SK-N-SH treated with all-trans-retinoic acid at 6 μM for 48 hours (cell line): ENCODE results near the gene LSM10.

Experiments used
- ATAC-seq: fragments of 200-7000 bp; cut with Tn5 transposase; 3 replicates; pipeline ENCODE4 v1.9.1; 2020; ENCODE audit warnings: mild to moderate bottlenecking, moderate library complexity
- ARNTL ChIP-seq: fragments of 450-650 bp; formaldehyde crosslinking; IDR thresholded peaks from 2 replicates; pipeline ENCODE4 v1.5.0; 2020; ENCODE audit warnings: low read depth, mild to moderate bottlenecking, moderate library complexity, borderline replicate concordance
- CSDC2 ChIP-seq: fragments of 250-450 bp; sonication (Bioruptor Pico); IDR thresholded peaks from 2 replicates; pipeline ENCODE4 v1.5.0; 2020; ENCODE audit warnings: mild to moderate bottlenecking, moderate library complexity
- ESRRG ChIP-seq: fragments of 250-450 bp; sonication (Bioruptor Pico); IDR thresholded peaks from 2 replicates; pipeline ENCODE4 v1.6.1; 2021; ENCODE audit warnings: mild to moderate bottlenecking
- GLIS3 ChIP-seq: fragments of 250-450 bp; sonication (Bioruptor Pico); IDR thresholded peaks from 2 replicates; pipeline ENCODE4 v1.5.0; 2020; ENCODE audit warnings: mild to moderate bottlenecking, moderate library complexity
- ISL1 ChIP-seq: fragments of 250-450 bp; sonication (Bioruptor Pico); IDR thresholded peaks from 2 replicates; pipeline ENCODE4 v2.1.2; 2022; ENCODE audit warnings: mild to moderate bottlenecking, moderate library complexity
- OSR1 ChIP-seq: fragments of 250-450 bp; sonication (Bioruptor Pico); IDR thresholded peaks from 2 replicates; pipeline ENCODE4 v1.8.0; 2022; ENCODE audit warnings: moderate library complexity, mild to moderate bottlenecking, inconsistent platforms
- PPARA ChIP-seq: fragments of 250-450 bp; sonication (Bioruptor Pico); IDR thresholded peaks from 2 replicates; pipeline ENCODE4 v1.5.0; 2020; ENCODE audit warnings: mild to moderate bottlenecking, borderline replicate concordance
- SNAI2 ChIP-seq: fragments of 250-450 bp; sonication (Bioruptor Pico); IDR thresholded peaks from 2 replicates; pipeline ENCODE4 v1.5.0; 2020; ENCODE audit warnings: mild to moderate bottlenecking, moderate library complexity
- TCF4 ChIP-seq: fragments of 250-450 bp; sonication (Bioruptor Pico); IDR thresholded peaks from 2 replicates; pipeline ENCODE4 v1.8.0; 2021; ENCODE audit warnings: mild to moderate bottlenecking, moderate library complexity, borderline replicate concordance
- TOX ChIP-seq: fragments of 250-450 bp; sonication (Bioruptor Pico); IDR thresholded peaks from 2 replicates; pipeline ENCODE4 v1.8.0; 2021; ENCODE audit warnings: mild to moderate bottlenecking, moderate library complexity, borderline replicate concordance
- ZFP3 ChIP-seq: fragments of 250-450 bp; sonication (Bioruptor Pico); IDR thresholded peaks from 2 replicates; pipeline ENCODE4 v1.5.0; 2020; ENCODE audit warnings: mild to moderate bottlenecking, moderate library complexity
- ZFP30 ChIP-seq: fragments of 450-650 bp; formaldehyde crosslinking; IDR thresholded peaks from 2 replicates; pipeline ENCODE4 v1.5.0; 2022; ENCODE audit warnings: mild to moderate bottlenecking, moderate library complexity
- ZNF565 ChIP-seq: fragments of 450-650 bp; formaldehyde crosslinking; conservative IDR thresholded peaks from 2 replicates; pipeline ENCODE4 v1.5.0; 2020; ENCODE audit warnings: low read depth, mild to moderate bottlenecking, moderate library complexity
- ZNF70 ChIP-seq: fragments of 450-650 bp; formaldehyde crosslinking; IDR thresholded peaks from 2 replicates; pipeline ENCODE4 v1.5.0; 2020; ENCODE audit warnings: mild to moderate bottlenecking, moderate library complexity
- ZNF8 ChIP-seq: fragments of 450-650 bp; formaldehyde crosslinking; IDR thresholded peaks from 2 replicates; pipeline ENCODE4 v1.5.0; 2020; ENCODE audit warnings: mild to moderate bottlenecking, moderate library complexity
- TF ChIP-seq, protein P1 (sequence below): fragments of 250-450 bp; sonication (Bioruptor Pico); IDR thresholded peaks from 2 replicates; pipeline ENCODE4 v1.8.0; 2021; ENCODE audit warnings: low read depth, mild to moderate bottlenecking, moderate library complexity, borderline replicate concordance
- TF ChIP-seq, protein P2 (sequence below): fragments of 250-450 bp; sonication (Bioruptor Pico); IDR thresholded peaks from 2 replicates; pipeline ENCODE4 v1.5.1; 2021; ENCODE audit warnings: mild to moderate bottlenecking, moderate library complexity
- TF ChIP-seq, protein P3 (sequence below): fragments of 250-450 bp; sonication (Bioruptor Pico); IDR thresholded peaks from 2 replicates; pipeline ENCODE4 v1.8.0; 2020; ENCODE audit warnings: mild to moderate bottlenecking, moderate library complexity, borderline replicate concordance
- TF ChIP-seq, protein P4 (sequence below): fragments of 250-450 bp; sonication (Bioruptor Pico); IDR thresholded peaks from 2 replicates; pipeline ENCODE4 v1.5.1; 2020; ENCODE audit warnings: low read depth, mild to moderate bottlenecking, moderate library complexity

The LSM10 gene

DNA sequence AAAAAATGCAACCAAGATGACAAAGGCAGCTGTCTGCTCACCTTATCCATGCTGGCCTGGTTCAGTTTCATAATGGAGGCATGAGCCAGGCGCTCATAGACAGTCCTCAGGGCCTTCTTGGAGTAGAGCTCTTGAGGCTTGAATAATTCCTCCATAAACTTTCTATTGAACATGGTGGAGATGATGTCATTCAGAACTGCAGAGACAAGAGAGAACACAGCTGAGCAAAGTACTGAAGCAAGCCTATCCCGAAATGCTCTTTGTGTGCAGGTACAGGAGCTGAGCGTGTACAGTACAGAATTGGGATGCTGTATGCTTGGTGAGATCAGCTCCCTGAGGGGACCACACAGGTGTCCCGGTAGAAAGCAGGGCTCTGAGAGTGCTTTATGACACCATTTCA lies 41.0 kb upstream of the LSM10 start:
- TF ChIP-seq, protein P1, sequence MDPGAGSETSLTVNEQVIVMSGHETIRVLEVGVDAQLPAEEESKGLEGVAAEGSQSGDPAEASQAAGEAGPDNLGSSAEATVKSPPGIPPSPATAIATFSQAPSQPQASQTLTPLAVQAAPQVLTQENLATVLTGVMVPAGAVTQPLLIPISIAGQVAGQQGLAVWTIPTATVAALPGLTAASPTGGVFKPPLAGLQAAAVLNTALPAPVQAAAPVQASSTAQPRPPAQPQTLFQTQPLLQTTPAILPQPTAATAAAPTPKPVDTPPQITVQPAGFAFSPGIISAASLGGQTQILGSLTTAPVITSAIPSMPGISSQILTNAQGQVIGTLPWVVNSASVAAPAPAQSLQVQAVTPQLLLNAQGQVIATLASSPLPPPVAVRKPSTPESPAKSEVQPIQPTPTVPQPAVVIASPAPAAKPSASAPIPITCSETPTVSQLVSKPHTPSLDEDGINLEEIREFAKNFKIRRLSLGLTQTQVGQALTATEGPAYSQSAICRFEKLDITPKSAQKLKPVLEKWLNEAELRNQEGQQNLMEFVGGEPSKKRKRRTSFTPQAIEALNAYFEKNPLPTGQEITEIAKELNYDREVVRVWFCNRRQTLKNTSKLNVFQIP: no peak
- no peak for TF ChIP-seq TCF4
- no peak for TF ChIP-seq ESRRG (CRISPR knock-in tag)
- TF ChIP-seq SNAI2 (CRISPR knock-in tag): no peak
- no peak for TF ChIP-seq ZNF8 (CRISPR knock-in tag)
- TF ChIP-seq ZFP3 (CRISPR knock-in tag): no peak
- no peak for TF ChIP-seq TOX (CRISPR knock-in tag)
- TF ChIP-seq OSR1 (CRISPR knock-in tag): no peak
- TF ChIP-seq CSDC2 (CRISPR knock-in tag): no peak
- no peak for TF ChIP-seq ARNTL (CRISPR knock-in tag)
- TF ChIP-seq, protein P2, sequence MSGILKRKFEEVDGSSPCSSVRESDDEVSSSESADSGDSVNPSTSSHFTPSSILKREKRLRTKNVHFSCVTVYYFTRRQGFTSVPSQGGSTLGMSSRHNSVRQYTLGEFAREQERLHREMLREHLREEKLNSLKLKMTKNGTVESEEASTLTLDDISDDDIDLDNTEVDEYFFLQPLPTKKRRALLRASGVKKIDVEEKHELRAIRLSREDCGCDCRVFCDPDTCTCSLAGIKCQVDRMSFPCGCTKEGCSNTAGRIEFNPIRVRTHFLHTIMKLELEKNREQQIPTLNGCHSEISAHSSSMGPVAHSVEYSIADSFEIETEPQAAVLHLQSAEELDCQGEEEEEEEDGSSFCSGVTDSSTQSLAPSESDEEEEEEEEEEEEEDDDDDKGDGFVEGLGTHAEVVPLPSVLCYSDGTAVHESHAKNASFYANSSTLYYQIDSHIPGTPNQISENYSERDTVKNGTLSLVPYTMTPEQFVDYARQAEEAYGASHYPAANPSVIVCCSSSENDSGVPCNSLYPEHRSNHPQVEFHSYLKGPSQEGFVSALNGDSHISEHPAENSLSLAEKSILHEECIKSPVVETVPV (CRISPR knock-in tag): no peak
- TF ChIP-seq ISL1 (CRISPR knock-in tag): no peak
- TF ChIP-seq ZNF70 (CRISPR knock-in tag): no peak
- TF ChIP-seq PPARA (CRISPR knock-in tag): no peak
- TF ChIP-seq, protein P3, sequence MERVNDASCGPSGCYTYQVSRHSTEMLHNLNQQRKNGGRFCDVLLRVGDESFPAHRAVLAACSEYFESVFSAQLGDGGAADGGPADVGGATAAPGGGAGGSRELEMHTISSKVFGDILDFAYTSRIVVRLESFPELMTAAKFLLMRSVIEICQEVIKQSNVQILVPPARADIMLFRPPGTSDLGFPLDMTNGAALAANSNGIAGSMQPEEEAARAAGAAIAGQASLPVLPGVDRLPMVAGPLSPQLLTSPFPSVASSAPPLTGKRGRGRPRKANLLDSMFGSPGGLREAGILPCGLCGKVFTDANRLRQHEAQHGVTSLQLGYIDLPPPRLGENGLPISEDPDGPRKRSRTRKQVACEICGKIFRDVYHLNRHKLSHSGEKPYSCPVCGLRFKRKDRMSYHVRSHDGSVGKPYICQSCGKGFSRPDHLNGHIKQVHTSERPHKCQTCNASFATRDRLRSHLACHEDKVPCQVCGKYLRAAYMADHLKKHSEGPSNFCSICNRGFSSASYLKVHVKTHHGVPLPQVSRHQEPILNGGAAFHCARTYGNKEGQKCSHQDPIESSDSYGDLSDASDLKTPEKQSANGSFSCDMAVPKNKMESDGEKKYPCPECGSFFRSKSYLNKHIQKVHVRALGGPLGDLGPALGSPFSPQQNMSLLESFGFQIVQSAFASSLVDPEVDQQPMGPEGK (CRISPR knock-in tag): no peak
- no peak for TF ChIP-seq ZNF565 (CRISPR knock-in tag)
- no peak for ATAC-seq

DNA sequence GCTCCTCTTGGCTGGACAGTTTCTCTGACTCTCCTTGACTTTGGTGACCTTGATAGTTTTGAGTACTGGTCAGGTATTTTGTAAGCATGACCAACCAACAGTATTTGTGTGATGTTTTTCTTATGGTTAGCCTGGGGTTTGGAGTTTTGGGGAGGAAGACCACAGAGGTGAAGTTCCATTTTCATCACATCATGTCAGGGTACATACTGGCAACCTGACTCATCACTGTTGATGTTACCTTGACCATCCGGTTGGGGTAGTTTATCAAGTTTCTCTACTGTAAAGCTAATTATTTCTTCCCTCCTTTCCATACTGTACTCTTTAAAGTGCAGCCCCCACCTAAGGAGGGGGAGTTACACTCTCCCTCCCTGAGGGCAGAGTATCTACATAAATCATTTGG lies 39.1 kb upstream of the LSM10 start:
- ATAC-seq: no peak
- TF ChIP-seq GLIS3: no peak
- TF ChIP-seq, protein P2 (CRISPR knock-in tag): no peak
- TF ChIP-seq, protein P4, sequence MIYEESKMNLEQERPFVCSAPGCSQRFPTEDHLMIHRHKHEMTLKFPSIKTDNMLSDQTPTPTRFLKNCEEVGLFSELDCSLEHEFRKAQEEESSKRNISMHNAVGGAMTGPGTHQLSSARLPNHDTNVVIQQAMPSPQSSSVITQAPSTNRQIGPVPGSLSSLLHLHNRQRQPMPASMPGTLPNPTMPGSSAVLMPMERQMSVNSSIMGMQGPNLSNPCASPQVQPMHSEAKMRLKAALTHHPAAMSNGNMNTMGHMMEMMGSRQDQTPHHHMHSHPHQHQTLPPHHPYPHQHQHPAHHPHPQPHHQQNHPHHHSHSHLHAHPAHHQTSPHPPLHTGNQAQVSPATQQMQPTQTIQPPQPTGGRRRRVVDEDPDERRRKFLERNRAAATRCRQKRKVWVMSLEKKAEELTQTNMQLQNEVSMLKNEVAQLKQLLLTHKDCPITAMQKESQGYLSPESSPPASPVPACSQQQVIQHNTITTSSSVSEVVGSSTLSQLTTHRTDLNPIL: no peak
- no peak for TF ChIP-seq CSDC2 (CRISPR knock-in tag)
- TF ChIP-seq SNAI2 (CRISPR knock-in tag): no peak
- no peak for TF ChIP-seq TOX (CRISPR knock-in tag)
- no peak for TF ChIP-seq ZNF565 (CRISPR knock-in tag)
- TF ChIP-seq OSR1 (CRISPR knock-in tag): no peak
- TF ChIP-seq, protein P1: no peak
- TF ChIP-seq ZFP30 (CRISPR knock-in tag): no peak
- no peak for TF ChIP-seq PPARA (CRISPR knock-in tag)

DNA sequence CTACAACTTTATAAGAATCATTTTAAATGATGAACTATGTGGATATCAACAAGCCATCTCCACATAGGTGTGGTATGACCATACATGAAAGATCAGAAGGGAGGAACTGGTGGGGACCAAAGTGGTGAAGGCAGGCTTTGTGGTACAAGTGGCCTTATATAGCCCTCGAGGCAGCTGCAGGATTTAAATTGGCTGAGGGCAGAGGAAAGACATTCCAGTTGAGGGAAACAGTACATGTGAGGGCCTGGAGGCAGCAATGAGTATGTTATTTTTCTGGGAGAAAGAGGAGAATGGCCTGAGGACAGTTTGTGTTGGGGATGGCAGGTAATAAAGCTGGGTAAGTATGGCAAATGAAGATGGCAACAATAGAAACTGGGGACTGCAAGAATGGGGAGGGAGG lies 35.4 kb upstream of the LSM10 start:
- TF ChIP-seq ZNF70 (CRISPR knock-in tag) (no peak), ISL1 (CRISPR knock-in tag) (no peak), CSDC2 (CRISPR knock-in tag) (no peak), ZFP30 (CRISPR knock-in tag) (no peak)
- TF ChIP-seq, protein P4: no peak
- TF ChIP-seq, all 23 proteins: peak for 0
- no peak for ATAC-seq
